ENCODE results near the gene ZNF200. TPM values are rescaled to one million over a fixed set of nuclear protein-coding genes. Genes with fewer than 3 reads are reported as not detected.

ZNF200 gene
- total RNA-seq, 4 donors from 2014 or later: 4.3 to 10.1 (median 4.6) TPM

GRCh38 chr16:3259836-3260235 lies 24.9 kb upstream of the ZNF200 start:
- peaks cover 0 to under 1% (median 0%) of the 10 kb centered on the region in 3 donors for H3K9me3 ChIP-seq
- H3K4me1 ChIP-seq: peaks cover under 1 to 15% (median 3%) of the 10 kb centered on the region in 3 donors
- TF ChIP-seq, protein P1, sequence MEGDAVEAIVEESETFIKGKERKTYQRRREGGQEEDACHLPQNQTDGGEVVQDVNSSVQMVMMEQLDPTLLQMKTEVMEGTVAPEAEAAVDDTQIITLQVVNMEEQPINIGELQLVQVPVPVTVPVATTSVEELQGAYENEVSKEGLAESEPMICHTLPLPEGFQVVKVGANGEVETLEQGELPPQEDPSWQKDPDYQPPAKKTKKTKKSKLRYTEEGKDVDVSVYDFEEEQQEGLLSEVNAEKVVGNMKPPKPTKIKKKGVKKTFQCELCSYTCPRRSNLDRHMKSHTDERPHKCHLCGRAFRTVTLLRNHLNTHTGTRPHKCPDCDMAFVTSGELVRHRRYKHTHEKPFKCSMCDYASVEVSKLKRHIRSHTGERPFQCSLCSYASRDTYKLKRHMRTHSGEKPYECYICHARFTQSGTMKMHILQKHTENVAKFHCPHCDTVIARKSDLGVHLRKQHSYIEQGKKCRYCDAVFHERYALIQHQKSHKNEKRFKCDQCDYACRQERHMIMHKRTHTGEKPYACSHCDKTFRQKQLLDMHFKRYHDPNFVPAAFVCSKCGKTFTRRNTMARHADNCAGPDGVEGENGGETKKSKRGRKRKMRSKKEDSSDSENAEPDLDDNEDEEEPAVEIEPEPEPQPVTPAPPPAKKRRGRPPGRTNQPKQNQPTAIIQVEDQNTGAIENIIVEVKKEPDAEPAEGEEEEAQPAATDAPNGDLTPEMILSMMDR (IDR thresholded peaks at IDR 0.05): no peak
- TF ChIP-seq POLR2A (IDR thresholded peaks at IDR 0.05): no peak
- H3K27ac ChIP-seq: no peak overlapping the region
- WGBS, 2 donors: 67 to 77% methylated on average over 8 of the region's 8 CpGs
- H3K4me3 ChIP-seq: no peak overlapping the region
- peaks cover 0 to 19% (median 0%) of the 10 kb centered on the region in 4 donors for H3K27me3 ChIP-seq
- DNase-seq: no peak
- intact Hi-C loops (cut with DNase I): no loop called here
- no peaks in the 10 kb centered on the region for H3K36me3 ChIP-seq

- H3K4me1 ChIP-seq: no peaks in the 10 kb centered on the region
- no peaks in the 10 kb centered on the region for H3K36me3 ChIP-seq
- intact Hi-C loops (cut with DNase I): no loop called here
- no peaks in the 10 kb centered on the region for H3K9me3 ChIP-seq
- no peak for DNase-seq
- H3K27me3 ChIP-seq: peaks cover 0 to 29% (median 0%) of the 10 kb centered on the region in 4 donors
- 80 to 100% methylated on average over 1 to 2 of the region's 9 CpGs for WGBS, 2 donors
- no peak overlapping the region for H3K4me3 ChIP-seq
- peak overlapping the region in 1 of 4 donors; percentile 44 for H3K27ac ChIP-seq
- TF ChIP-seq, protein P1 (IDR thresholded peaks at IDR 0.05): no peak
- no peak for TF ChIP-seq POLR2A (IDR thresholded peaks at IDR 0.05)
These were observed 22.0 kb upstream of the ZNF200 start for GRCh38 chr16:3256866-3257465.

DNA sequence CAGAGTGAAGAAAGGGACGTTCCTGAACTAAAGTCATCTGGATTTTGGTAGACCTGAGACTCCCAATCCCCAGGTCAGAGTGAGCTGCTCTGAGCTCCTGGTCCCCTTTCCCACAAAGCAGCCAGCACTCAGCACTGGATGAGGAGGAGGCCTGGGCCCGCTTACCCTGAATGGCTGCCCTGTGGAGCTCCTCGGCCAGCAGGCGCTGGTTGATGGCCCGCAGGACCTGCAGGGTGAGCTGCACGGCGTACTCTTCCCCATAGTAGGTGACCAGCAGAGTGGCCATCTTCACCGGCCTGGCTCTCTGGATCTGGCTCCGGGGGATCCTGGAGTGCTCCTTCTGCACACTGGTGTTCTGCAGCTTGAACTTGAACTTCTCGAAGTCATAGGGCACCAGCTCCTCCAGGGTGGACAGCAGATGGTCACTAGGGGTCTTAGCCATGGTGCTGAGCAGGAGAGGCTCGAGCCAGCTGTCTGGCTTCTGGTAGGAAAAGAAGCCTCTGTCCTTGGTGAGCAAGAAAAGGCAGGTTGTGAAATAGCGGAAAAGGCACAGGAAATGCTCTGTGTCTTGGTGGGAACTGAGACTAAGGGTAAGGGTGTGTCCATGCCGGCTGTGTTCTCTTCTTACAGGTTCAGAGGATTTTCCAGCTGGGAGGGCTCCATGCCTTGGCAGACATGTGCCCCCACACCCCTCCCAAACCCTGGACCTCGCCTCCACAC lies 21.3 kb upstream of the ZNF200 start, which contains the start of gene MEFV:
TSS of gene MEFV (minus strand) at position 488 of the 720 bp plus-strand sequence. CDS start at position 442, 46 bp downstream.
- Histone ChIP-seq H3K27me3 (peaks cover 0 to 30% (median 0%) of the 10 kb centered on the region in 4 donors), H3K4me1 (no peaks in the 10 kb centered on the region), H3K27ac (peak within 1 kb of the TSS in 1 of 4 donors; percentile 44), H3K9me3 (no peaks in the 10 kb centered on the region), H3K36me3 (no peaks in the 10 kb centered on the region), H3K4me3 (peak within 1 kb of the TSS in 1 of 4 donors; percentile 39)
- DNase-seq: no peak
- intact Hi-C loops (cut with DNase I): no loop called here
- 34 to 63% methylated on average over 5 to 6 of the region's 14 CpGs for WGBS, 2 donors
- TF ChIP-seq POLR2A (IDR thresholded peaks at IDR 0.05): no peak
- TF ChIP-seq, protein P1 (IDR thresholded peaks at IDR 0.05): no peak

- DNase-seq: no peak
These were observed 19.4 kb upstream of the ZNF200 start for GRCh38 chr16:3254309-3254708.

More at GRCh38 chr16:3254309-3254708, 19.4 kb upstream of the ZNF200 start:
- WGBS, 2 donors: 73% methylated on average over 4 of the region's 35 CpGs; no CpG with 5 or more reads in 1 of the 2 donors
- Histone ChIP-seq H3K27ac (no peak overlapping the region), H3K36me3 (no peaks in the 10 kb centered on the region), H3K27me3 (peaks cover 0 to 35% (median 0%) of the 10 kb centered on the region in 4 donors), H3K4me1 (no peaks in the 10 kb centered on the region), H3K9me3 (no peaks in the 10 kb centered on the region), H3K4me3 (no peak overlapping the region)
- TF ChIP-seq POLR2A (IDR thresholded peaks at IDR 0.05): no peak
- TF ChIP-seq, protein P1 (IDR thresholded peaks at IDR 0.05): no peak
- intact Hi-C loops (cut with DNase I): no loop called here
